DND-41 (cell line): ENCODE measurements around the gene FAM43A.

Experiments
- ATAC-seq: fragments of 200-7000 bp; cut with Tn5 transposase; 3 replicates; pipeline ENCODE4 v1.9.1; 2021; ENCODE audit warnings: low read depth; ENCODE audit not compliant: insufficient read depth
- DNase-seq: peaks from one replicate; pipeline ENCODE4 v3.0.0-alpha.2; 2020
- H2AFZ ChIP-seq: 2 replicates; pipeline ENCODE4 v1.6.0; 2012; ENCODE audit warnings: low read depth, low read length
- H3K27ac ChIP-seq: 2 replicates; pipeline ENCODE4 v1.5.1; 2012; ENCODE audit warnings: low read length, inconsistent platforms
- H3K27me3 ChIP-seq: fragments of 200-600 bp; sonication (generic); 2 replicates; pipeline ENCODE4 v1.6.0; 2012; ENCODE audit warnings: low read length, mild to moderate bottlenecking, inconsistent platforms; ENCODE audit not compliant: insufficient read depth, poor library complexity
- H3K36me3 ChIP-seq: 2 replicates; pipeline ENCODE4 v1.5.1; 2012; ENCODE audit warnings: low read length, inconsistent platforms; ENCODE audit not compliant: insufficient read depth
- H3K4me1 ChIP-seq: 2 replicates; pipeline ENCODE4 v1.5.1; 2012; ENCODE audit warnings: mild to moderate bottlenecking, low read length; ENCODE audit not compliant: insufficient read depth
- H3K4me2 ChIP-seq: 2 replicates; pipeline ENCODE4 v1.6.0; 2012; ENCODE audit warnings: mild to moderate bottlenecking, moderate library complexity, low read length, inconsistent platforms; ENCODE audit not compliant: insufficient read depth
- H3K4me3 ChIP-seq, 2 experiments: fragments of 200-600 bp in 1 of 2; shearing (Covaris generic) in 1 of 2; 2 replicates each; pipeline ENCODE4 v1.5.1; 2012 to 2016; ENCODE audit warnings: inconsistent platforms in 2 of 2, low read length in 2 of 2, mild to moderate bottlenecking in 2 of 2, low read depth in 1 of 2, moderate library complexity in 1 of 2
- H3K79me2 ChIP-seq: 2 replicates; pipeline ENCODE4 v1.6.0; 2012; ENCODE audit warnings: low read length, inconsistent platforms; ENCODE audit not compliant: insufficient read depth
- H3K9ac ChIP-seq: 2 replicates; pipeline ENCODE4 v1.6.0; 2012; ENCODE audit warnings: low read depth, mild to moderate bottlenecking, inconsistent platforms, low read length, moderate library complexity
- H3K9me3 ChIP-seq: 2 replicates; pipeline ENCODE4 v1.5.1; 2012; ENCODE audit warnings: low read length, moderate library complexity, mild to moderate bottlenecking, inconsistent platforms; ENCODE audit not compliant: insufficient read depth, severe bottlenecking
- H4K20me1 ChIP-seq: 2 replicates; pipeline ENCODE4 v1.6.0; 2012; ENCODE audit warnings: low read length; ENCODE audit not compliant: insufficient read depth
- CTCF ChIP-seq: IDR thresholded peaks from 2 replicates; pipeline ENCODE4 v1.5.1; 2012; ENCODE audit warnings: borderline replicate concordance, low read length, moderate library complexity, mild to moderate bottlenecking; ENCODE audit not compliant: poor library complexity, severe bottlenecking; ENCODE audit errors: extremely low read depth
- EZH2 ChIP-seq: IDR thresholded peaks from 3 replicates; pipeline ENCODE4 v1.6.1; 2012; ENCODE audit warnings: borderline replicate concordance, low read depth, mild to moderate bottlenecking, moderate library complexity, low read length, inconsistent platforms; ENCODE audit not compliant: severe bottlenecking

Gene FAM43A

DNA sequence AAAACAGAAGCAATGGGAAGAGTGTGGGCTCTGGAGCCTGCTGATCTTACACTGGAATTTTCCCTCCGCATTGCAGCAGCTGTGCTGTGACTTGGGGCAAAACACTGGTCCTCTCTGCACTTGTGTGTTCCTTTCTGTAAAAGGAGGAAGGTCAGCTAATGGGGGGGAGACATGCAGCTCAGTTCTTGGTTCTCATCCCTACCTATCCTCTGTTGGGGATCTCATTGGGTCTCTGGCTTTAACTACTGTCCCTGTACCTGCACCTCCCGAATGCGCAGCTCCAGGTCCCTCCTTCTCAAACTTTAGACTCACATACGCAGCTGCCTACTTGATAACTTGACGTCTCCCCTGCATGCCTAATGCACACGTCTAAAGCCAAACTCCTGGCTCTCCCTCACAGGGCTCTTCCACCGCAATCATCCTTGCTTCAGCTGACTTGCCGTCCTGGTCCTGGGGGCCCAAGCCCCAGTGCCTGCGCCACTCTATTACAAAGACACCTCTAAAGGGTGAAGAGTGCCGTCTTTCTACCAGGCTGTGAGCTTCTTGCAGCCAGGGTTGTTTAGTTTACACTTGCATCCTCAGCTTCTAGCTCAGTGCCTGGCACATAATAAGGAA lies 46.6 kb upstream of the FAM43A start:
- no peak overlapping the region for H3K27ac ChIP-seq
- no peak for ATAC-seq
- H3K79me2 ChIP-seq: no peaks in the 10 kb centered on the region
- no peaks in the 10 kb centered on the region for H3K27me3 ChIP-seq
- H4K20me1 ChIP-seq: no peaks in the 10 kb centered on the region
- H3K4me2 ChIP-seq: no peak overlapping the region
- no peak overlapping the region for H3K4me3 ChIP-seq
- peaks cover 47% of the 10 kb centered on the region for H3K36me3 ChIP-seq
- H3K4me1 ChIP-seq: no peaks in the 10 kb centered on the region
- H2AFZ ChIP-seq: no peak overlapping the region
- no peak for DNase-seq
- no peak overlapping the region for H3K9ac ChIP-seq
- no peaks in the 10 kb centered on the region for H3K9me3 ChIP-seq
- TF ChIP-seq EZH2 (no peak), CTCF (no peak)

- ATAC-seq (peak; percentile 89), DNase-seq (peak; percentile 62)
- H3K9me3 ChIP-seq: no peaks in the 10 kb centered on the region
- no peaks in the 10 kb centered on the region for H3K4me1 ChIP-seq
- no peaks in the 10 kb centered on the region for H3K79me2 ChIP-seq
- no peak overlapping the region for H3K4me3 ChIP-seq
- H4K20me1 ChIP-seq: no peaks in the 10 kb centered on the region
- no peak overlapping the region for H2AFZ ChIP-seq
- H3K27ac ChIP-seq: no peak overlapping the region
- no peak overlapping the region for H3K9ac ChIP-seq
- H3K4me2 ChIP-seq: no peak overlapping the region
- H3K27me3 ChIP-seq: no peaks in the 10 kb centered on the region
- peaks cover 62% of the 10 kb centered on the region for H3K36me3 ChIP-seq
- TF ChIP-seq EZH2: no peak
- peak; percentile 64 for TF ChIP-seq CTCF
These were observed 44.9 kb upstream of the FAM43A start for GRCh38 chr3:194640829-194641228.

GRCh38 chr3:194642769-194643168 lies 42.9 kb upstream of the FAM43A start:
- H3K9ac ChIP-seq: no peak overlapping the region
- no peak overlapping the region for H2AFZ ChIP-seq
- H3K4me2 ChIP-seq: no peak overlapping the region
- H3K79me2 ChIP-seq: no peaks in the 10 kb centered on the region
- ATAC-seq (no peak), DNase-seq (no peak)
- H4K20me1 ChIP-seq: no peaks in the 10 kb centered on the region
- no peak overlapping the region for H3K4me3 ChIP-seq
- no peaks in the 10 kb centered on the region for H3K9me3 ChIP-seq
- no peaks in the 10 kb centered on the region for H3K27me3 ChIP-seq
- H3K36me3 ChIP-seq: peaks cover 72% of the 10 kb centered on the region
- no peaks in the 10 kb centered on the region for H3K4me1 ChIP-seq
- H3K27ac ChIP-seq: no peak overlapping the region
- no peak for TF ChIP-seq CTCF
- TF ChIP-seq EZH2: no peak
